Spinal cord (tissue), 10 donors: ENCODE measurements around the gene RGS11. TPM values are rescaled to one million over a fixed set of nuclear protein-coding genes. Genes with fewer than 3 reads are reported as not detected.

ENCODE experiments used
- DNase-seq, 6 donors: peaks; one replicate each; pipeline versions ENCODE4 v3.0.0 to v3.0.0-alpha.2; 2013 to 2015; ENCODE audit warnings: low spot score in 6 of 6, low read depth in 4 of 6
- H3K27ac ChIP-seq: one replicate; pipeline ENCODE4 v1.5.1; 2013; ENCODE audit warnings: low read depth, low read length, control low read depth
- H3K27me3 ChIP-seq: one replicate; pipeline ENCODE4 v1.6.1; 2013; ENCODE audit warnings: low read length; ENCODE audit not compliant: control insufficient read depth, insufficient read depth
- H3K36me3 ChIP-seq: one replicate; pipeline ENCODE4 v1.6.1; 2013; ENCODE audit warnings: low read length; ENCODE audit not compliant: control insufficient read depth, insufficient read depth
- H3K4me1 ChIP-seq: one replicate; pipeline ENCODE4 v1.6.1; 2013; ENCODE audit warnings: low read length; ENCODE audit not compliant: control insufficient read depth, insufficient read depth
- H3K4me3 ChIP-seq: one replicate; pipeline ENCODE4 v1.5.1; 2013; ENCODE audit warnings: low read depth, low read length, control low read depth
- H3K9me3 ChIP-seq: one replicate; pipeline ENCODE4 v1.6.1; 2013; ENCODE audit warnings: low read length; ENCODE audit not compliant: control insufficient read depth, insufficient read depth
- WGBS: methylation state at CpG from one replicate; pipeline ENCODE4 v1.1.5; 2013; ENCODE audit warnings: missing lambda C conversion rate; ENCODE audit not compliant: insufficient coverage; 5-methylcytosine and 5-hydroxymethylcytosine counted together
- long read RNA-seq, 4 donors: transcript quantifications; one replicate each; lab custom pipeline, GENCODE V29; 2026
- polyA plus RNA-seq, 2 donors: library from polyadenylated mRNA; unstranded; fragments of 120-200 nt; gene quantifications; one replicate each; pipeline ENCODE4 v1.2.1, GENCODE V29; 2013; ENCODE audit not compliant: insufficient read length in 2 of 2
- total RNA-seq, 2 donors: library from RNA; depleted of rRNA in 1 of 2; stranded (reverse); fragments of 120-200 nt in 1 of 2; fragments of >200 nt in 1 of 2; gene quantifications; one replicate each; pipeline versions ENCODE4 v1.2.3 to v1.2.4, GENCODE V29; 2013 to 2014
- donor health status: healthy.

Gene RGS11
- total RNA-seq (10 to 100 TPM in 1 of 2 donors, 1 to 10 TPM in 1; 7.9 to 13.0 TPM), polyA plus RNA-seq (10 to 100 TPM; 29.5 to 47.5 TPM)
- long read RNA-seq, donor 1, partial matches to known transcripts, result 120 of 246 reads
- long read RNA-seq, donor 1, other reads (novel, unspliced or antisense), result 126 of 246 reads
- long read RNA-seq, donor 2, result 0 reads
- long read RNA-seq, donor 3, result 0 reads
- long read RNA-seq, donor 4, partial matches to known transcripts, result 0 of 1 reads
- long read RNA-seq, donor 4, other reads (novel, unspliced or antisense), result 0 of 1 reads

DNA sequence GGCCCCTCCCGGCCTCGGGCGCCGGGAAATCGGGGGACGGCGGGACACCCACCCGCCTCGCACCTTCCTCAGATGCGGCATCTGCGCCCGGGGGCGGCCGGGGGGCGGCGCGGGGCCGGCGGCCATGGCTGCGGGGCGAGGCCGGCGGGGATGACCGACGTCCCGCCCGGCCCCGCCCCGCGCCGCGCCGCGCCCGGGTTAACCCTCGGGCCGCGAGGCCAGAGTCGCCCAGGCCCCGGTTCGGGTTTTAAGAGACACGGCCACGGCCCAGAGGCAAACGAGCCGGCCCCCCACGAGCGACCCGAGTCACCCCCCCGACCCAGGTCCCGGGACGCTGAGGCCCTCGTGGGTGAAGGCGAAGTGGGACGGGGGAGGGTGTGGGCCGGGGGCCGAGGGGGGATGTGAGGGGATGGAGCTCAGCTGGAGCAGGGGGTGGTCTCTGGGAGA lies at the start of gene RGS11:
RGS11 (minus strand) TSS at position 159 of the 447 bp plus-strand sequence; CDS start at position 126, 33 bp downstream.
- peaks cover 20% of the 10 kb centered on the region for H3K27me3 ChIP-seq
- H3K27ac ChIP-seq, result no peak within 1 kb of the TSS

DNA sequence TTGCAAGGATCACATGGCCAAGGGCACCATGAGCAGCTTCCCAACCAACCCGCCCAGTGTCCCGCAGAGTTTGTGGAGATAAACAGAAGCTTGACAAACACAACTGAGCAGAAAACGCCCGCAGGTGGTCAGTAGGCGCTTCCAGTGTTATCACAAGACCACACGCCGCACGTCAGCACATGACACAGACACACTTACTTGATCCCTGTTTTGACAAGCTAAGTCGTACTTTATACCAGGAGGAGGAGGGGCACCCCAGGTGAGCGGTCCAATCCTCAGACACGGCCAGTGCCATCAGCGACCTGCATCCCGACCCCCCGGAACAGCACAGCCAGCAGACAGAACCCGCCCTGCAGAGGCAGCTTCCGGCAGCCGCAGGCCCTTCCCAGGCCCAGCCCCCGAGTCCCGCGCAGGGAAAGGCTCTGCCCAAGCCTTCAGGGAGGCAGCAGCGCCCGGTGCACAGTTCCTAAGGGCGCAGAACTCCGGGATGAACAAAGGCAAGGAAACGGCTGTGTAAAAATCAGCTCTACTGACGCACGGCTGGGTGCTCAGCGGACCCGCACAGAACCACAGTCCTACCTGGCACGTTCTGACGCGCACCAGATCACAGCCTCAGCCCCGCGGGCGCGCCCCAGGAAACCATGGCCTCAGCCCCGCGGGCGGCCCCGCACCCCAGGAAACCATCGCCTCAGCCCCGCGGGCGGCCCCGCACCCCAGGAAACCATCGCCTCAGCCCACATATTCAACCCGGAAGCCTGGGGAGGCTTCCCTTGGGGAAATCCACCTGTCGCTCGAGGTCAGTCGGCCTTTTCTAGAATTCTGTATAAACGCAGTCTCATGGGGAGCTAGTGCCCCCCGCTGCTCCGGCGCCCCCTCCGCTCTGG lies 48.9 kb upstream of the RGS11 start:
- H3K27ac ChIP-seq, result no peak overlapping the region
- no peaks in the 10 kb centered on the region for H3K27me3 ChIP-seq
- peaks cover 18% of the 10 kb centered on the region for H3K4me1 ChIP-seq
- DNase-seq, result no peak
- peaks cover 26% of the 10 kb centered on the region for H3K36me3 ChIP-seq
- H3K9me3 ChIP-seq, result no peaks in the 10 kb centered on the region
- no peak overlapping the region for H3K4me3 ChIP-seq
- 62% methylated on average over 51 of the region's 55 CpGs for WGBS

More for the DNA sequence above, at the start of gene RGS11:
- Histone ChIP-seq H3K4me3 (peak within 1 kb of the TSS; percentile 22), H3K9me3 (no peaks in the 10 kb centered on the region), H3K4me1 (peaks cover 26% of the 10 kb centered on the region), H3K36me3 (peaks cover 24% of the 10 kb centered on the region)
- no peak for DNase-seq
- under 1% methylated on average over 56 of the region's 56 CpGs for WGBS

DNA sequence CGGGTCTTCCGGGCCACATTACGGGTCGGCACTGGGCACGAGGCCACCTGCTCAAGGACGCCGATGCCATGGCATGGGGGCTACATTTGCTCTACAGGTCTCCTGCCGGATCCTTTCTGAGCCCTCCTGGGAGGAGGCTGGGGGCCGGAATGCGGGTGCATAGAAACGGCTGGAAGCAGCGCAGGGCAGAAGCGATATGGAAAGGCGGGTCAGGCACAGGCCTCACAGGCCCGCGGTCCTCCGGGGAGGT lies 48.4 kb upstream of the RGS11 start:
- Histone ChIP-seq H3K4me1 (peaks cover 18% of the 10 kb centered on the region), H3K9me3 (no peaks in the 10 kb centered on the region), H3K36me3 (peaks cover 31% of the 10 kb centered on the region), H3K4me3 (no peak overlapping the region), H3K27me3 (no peaks in the 10 kb centered on the region), H3K27ac (no peak overlapping the region)
- DNase-seq, result no peak
- 83% methylated on average over 17 of the region's 17 CpGs for WGBS

DNA sequence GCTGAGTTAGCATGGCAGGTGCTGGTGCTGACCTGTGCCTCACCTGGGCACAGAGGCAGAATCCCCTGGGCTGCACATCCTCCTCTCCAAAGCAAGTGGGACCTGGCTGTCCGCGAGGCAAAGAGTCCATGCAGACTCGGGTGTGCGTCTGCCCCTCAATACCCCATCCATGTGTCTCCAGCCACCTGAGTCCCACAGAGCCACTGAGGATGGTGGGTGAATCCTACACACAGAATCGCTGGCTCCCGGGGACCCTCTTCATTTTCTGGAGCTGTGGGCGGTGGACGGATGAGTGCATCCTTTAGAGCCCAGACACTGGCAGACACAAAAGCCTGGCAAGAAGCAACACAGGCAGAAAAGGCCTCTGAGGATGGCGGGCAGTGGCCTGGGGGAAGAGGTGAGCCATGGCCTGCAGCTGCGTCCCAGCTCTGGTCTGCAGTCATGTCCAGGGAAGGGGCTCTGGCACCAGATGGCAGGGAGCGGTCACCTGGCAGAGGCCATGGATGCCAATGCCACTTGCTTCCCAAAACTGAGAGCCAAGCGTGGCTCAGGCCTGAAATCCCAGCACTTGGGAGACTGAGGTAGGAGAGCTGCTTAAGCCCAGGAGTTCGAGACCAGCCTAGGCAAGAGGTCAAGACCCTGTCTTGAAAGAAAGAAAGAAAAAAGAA lies 46.9 kb upstream of the RGS11 start:
- Histone ChIP-seq H3K9me3 (no peaks in the 10 kb centered on the region), H3K27ac (no peak overlapping the region), H3K4me3 (no peak overlapping the region), H3K4me1 (peaks cover 7% of the 10 kb centered on the region), H3K36me3 (peaks cover 40% of the 10 kb centered on the region), H3K27me3 (no peaks in the 10 kb centered on the region)
- DNase-seq, result no peak
- 80% methylated on average over 9 of the region's 13 CpGs for WGBS

DNA sequence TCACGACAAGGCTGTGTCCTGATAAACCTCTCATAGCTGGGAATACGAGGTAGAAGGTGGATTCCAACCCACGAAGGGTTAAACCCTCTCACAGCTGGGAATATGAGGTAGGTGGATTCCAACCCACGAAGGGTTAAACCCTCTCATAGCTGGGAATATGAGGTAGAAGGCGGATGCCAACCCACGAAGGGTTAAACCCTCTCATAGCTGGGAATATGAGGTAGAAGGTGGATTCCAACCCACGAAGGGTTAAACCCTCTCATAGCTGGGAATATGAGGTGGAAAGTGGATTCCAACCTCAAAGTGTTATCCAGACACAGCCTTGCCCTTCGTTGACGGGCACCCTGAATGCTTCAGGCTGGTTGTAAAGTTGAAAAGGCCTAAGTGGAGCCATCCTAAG lies 45.8 kb upstream of the RGS11 start:
- Histone ChIP-seq H3K27ac (no peak overlapping the region), H3K36me3 (peaks cover 47% of the 10 kb centered on the region), H3K4me3 (no peak overlapping the region), H3K27me3 (no peaks in the 10 kb centered on the region), H3K4me1 (peaks cover 6% of the 10 kb centered on the region), H3K9me3 (no peaks in the 10 kb centered on the region)
- DNase-seq, result no peak
- WGBS, result 17% methylated on average over 2 of the region's 9 CpGs

DNA sequence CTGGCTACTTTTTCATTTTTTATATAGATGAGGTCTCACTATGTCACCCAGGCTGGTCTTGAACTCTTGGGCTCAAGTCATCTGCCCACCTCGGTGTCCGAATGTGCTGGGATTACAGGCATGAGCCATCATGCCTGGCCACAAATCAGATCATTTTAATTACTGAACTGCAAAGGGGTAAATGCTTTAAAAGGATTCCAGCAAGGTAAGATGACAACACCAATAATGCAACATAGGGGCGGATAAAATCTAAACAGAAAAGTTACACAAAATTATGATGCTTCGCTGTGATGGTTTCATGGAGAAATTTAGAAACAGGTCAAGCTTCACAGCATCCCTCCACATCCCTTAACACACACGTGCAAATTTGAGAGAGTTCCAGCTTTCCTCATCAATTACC lies 44.5 kb upstream of the RGS11 start:
- no peak overlapping the region for H3K27ac ChIP-seq
- H3K36me3 ChIP-seq, result peaks cover 43% of the 10 kb centered on the region
- no peaks in the 10 kb centered on the region for H3K27me3 ChIP-seq
- peaks cover 8% of the 10 kb centered on the region for H3K4me1 ChIP-seq
- 100% methylated on average over 3 of the region's 5 CpGs for WGBS
- H3K4me3 ChIP-seq, result no peak overlapping the region
- no peaks in the 10 kb centered on the region for H3K9me3 ChIP-seq
- DNase-seq, result no peak

DNA sequence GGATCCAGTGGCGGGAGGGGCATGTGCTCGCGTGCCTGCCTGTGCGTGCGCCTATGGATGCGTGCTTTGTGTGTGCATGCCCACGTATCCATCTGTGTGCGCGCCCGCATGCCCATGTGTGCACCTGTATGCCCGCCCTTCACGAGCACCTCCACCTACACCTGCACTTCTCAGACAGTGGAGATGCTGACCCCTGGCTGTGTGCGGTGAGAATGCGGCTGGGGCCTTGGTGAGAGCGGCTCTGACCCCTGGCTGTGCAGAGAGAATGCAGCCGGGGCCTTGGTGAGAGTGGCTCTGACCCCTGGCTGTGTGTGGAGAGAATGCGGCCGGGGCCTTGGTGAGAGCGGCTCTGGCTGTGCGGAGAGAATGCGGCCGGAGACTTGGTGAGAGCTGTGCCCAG lies 42.9 kb upstream of the RGS11 start:
- 80% methylated on average over 21 of the region's 22 CpGs for whole genome bisulfite sequencing
- no peak overlapping the region for H3K27ac ChIP-seq
- no peak overlapping the region for H3K4me3 ChIP-seq
- H3K9me3 ChIP-seq, result no peaks in the 10 kb centered on the region
- peaks cover 13% of the 10 kb centered on the region for H3K4me1 ChIP-seq
- no peak for DNase-seq
- H3K36me3 ChIP-seq, result peaks cover 39% of the 10 kb centered on the region
- no peaks in the 10 kb centered on the region for H3K27me3 ChIP-seq

DNA sequence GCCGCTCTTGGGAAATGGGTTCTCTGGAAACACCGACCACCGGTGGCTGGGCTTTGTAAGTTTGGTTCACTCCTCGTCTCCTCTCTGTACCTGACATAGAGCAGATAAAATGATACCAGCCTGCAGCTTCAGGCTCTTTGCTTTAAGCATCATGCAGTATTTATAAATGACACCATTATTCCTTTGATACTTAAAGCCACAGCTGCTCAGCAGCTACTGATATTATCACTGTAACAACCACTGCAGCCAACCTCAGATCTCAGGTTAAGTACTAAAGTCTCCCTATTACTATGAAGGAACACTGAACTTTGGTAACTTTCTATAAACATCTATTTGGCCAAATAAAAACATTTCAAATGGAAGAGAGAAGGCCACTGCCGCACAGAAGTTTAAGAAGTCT lies 41.8 kb upstream of the RGS11 start:
- Histone ChIP-seq H3K27ac (no peak overlapping the region), H3K4me3 (no peak overlapping the region), H3K36me3 (peaks cover 50% of the 10 kb centered on the region), H3K9me3 (no peaks in the 10 kb centered on the region), H3K27me3 (no peaks in the 10 kb centered on the region), H3K4me1 (peaks cover 13% of the 10 kb centered on the region)
- no peak for DNase-seq
- WGBS, result 74% methylated on average over 5 of the region's 5 CpGs

DNA sequence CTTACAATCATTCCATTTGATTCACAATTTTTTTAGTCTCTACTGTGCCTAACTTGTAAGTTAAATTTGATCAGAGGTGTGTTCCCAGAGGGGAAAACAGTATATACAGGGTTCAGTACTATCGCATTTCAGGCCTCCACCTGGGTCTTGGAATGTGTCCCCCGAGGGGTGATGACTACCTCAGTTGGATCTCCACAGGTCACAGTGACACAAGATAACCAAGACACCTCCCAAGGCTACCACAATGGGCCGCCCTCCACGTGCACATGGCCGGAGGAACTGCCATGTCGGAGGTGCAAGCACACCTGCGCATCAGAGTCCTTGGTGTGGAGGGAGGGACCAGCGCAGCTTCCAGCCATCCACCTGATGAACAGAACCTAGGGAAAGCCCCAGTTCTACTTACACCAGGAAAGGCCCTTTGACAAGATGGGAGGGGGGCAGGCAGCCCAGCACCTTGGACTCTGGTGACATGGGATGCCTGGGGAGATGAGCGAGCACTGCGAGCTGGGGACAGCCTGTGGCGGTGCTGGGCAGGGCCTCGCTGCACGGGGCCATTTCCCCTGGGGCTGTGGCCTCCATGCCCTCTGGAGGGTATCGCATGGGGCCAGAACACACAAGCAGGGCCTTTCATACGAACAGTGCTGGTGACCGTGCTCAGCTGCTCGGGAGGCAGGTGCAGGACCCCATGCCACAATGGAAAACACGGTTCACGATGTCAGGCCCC lies 41.2 kb upstream of the RGS11 start:
- no peaks in the 10 kb centered on the region for H3K27me3 ChIP-seq

More for the DNA sequence above, 41.2 kb upstream of the RGS11 start:
- Histone ChIP-seq H3K4me1 (peaks cover 13% of the 10 kb centered on the region), H3K9me3 (no peaks in the 10 kb centered on the region), H3K4me3 (no peak overlapping the region), H3K27ac (no peak overlapping the region), H3K36me3 (peaks cover 51% of the 10 kb centered on the region)
- no peak for DNase-seq
- WGBS, result 87% methylated on average over 11 of the region's 19 CpGs
